Neuronal stem cell (in vitro differentiated cells): ENCODE measurements around the gene NOP53. TPM values are rescaled to one million over a fixed set of nuclear protein-coding genes. Genes with fewer than 3 reads are reported as not detected.

Experiments
- small RNA-seq: library from polyadenylated mRNA; stranded (forward); fragments of <200 nt; extraction: miRNeasy Mini kit (QIAGEN cat#:217004); gene quantifications from one replicate; pipeline ENCODE3, GENCODE V24; 2013; ENCODE audit not compliant: insufficient read depth

Gene NOP53

Small RNAs within 50 kb of the gene (small RNA-seq; reads per million reads assigned to genes)
- gene AC008745.1 (not detected), gene SNORD23 (not detected)
